Neuron (in vitro differentiated cells): ENCODE results near the gene NOC2L.
"Not testable (repeated sequence)": the region's sequence is repeated elsewhere in the genome, so short reads cannot be mapped to it uniquely, and the experiment has no call there.

Experiments used
- H2AFZ ChIP-seq: one replicate; pipeline ENCODE4 v1.6.1; 2013; ENCODE audit warnings: low read depth, mild to moderate bottlenecking, inconsistent platforms, low read length, moderate library complexity
- H3K27me3 ChIP-seq: one replicate; pipeline ENCODE4 v1.6.1; 2013; ENCODE audit warnings: low read length; ENCODE audit not compliant: insufficient read depth
- H3K36me3 ChIP-seq: one replicate; pipeline ENCODE4 v1.6.1; 2013; ENCODE audit warnings: low read length; ENCODE audit not compliant: insufficient read depth
- H3K4me1 ChIP-seq: one replicate; pipeline ENCODE4 v1.6.1; 2013; ENCODE audit warnings: low read length; ENCODE audit not compliant: insufficient read depth
- H3K4me3 ChIP-seq: 2 replicates; pipeline ENCODE4 v1.5.1; 2013; ENCODE audit warnings: mild to moderate bottlenecking, low read length, moderate library complexity
- H3K9me3 ChIP-seq: one replicate; pipeline ENCODE4 v1.6.1; 2013; ENCODE audit warnings: low read length

Gene NOC2L

GRCh38 chr1:907611-908451, 51.2 kb downstream of the NOC2L start:
- H3K9me3 ChIP-seq: no peaks in the 10 kb centered on the region
- no peak overlapping the region for H3K4me3 ChIP-seq
- H3K4me1 ChIP-seq: peaks cover 5% of the 10 kb centered on the region
- H3K36me3 ChIP-seq: no peaks in the 10 kb centered on the region
- H2AFZ ChIP-seq: no peak overlapping the region
- no peaks in the 10 kb centered on the region for H3K27me3 ChIP-seq

GRCh38 chr1:906600-907420, 52.2 kb downstream of the NOC2L start:
- no peak overlapping the region for H3K4me3 ChIP-seq
- H3K27me3 ChIP-seq: peaks cover 3% of the 10 kb centered on the region
- H3K9me3 ChIP-seq: no peaks in the 10 kb centered on the region
- H2AFZ ChIP-seq: no peak overlapping the region
- peaks cover 5% of the 10 kb centered on the region for H3K4me1 ChIP-seq
- no peaks in the 10 kb centered on the region for H3K36me3 ChIP-seq

- Histone ChIP-seq H3K4me3 (no peak overlapping the region), H3K27me3 (peaks cover 6% of the 10 kb centered on the region), H3K36me3 (no peaks in the 10 kb centered on the region), H3K9me3 (no peaks in the 10 kb centered on the region), H2AFZ (no peak overlapping the region), H3K4me1 (peaks cover 5% of the 10 kb centered on the region)
Observed at GRCh38 chr1:905811-906599, 53.1 kb downstream of the NOC2L start.

GRCh38 chr1:905071-905749, 53.8 kb downstream of the NOC2L start:
- no peaks in the 10 kb centered on the region for H3K9me3 ChIP-seq
- peaks cover 5% of the 10 kb centered on the region for H3K4me1 ChIP-seq
- H3K27me3 ChIP-seq: peaks cover 8% of the 10 kb centered on the region
- no peaks in the 10 kb centered on the region for H3K36me3 ChIP-seq
- H3K4me3 ChIP-seq: peak overlapping the region; percentile 51
- H2AFZ ChIP-seq: peak overlapping the region; percentile 22

GRCh38 chr1:904310-904950, 54.6 kb downstream of the NOC2L start:
- Histone ChIP-seq H3K27me3 (peaks cover 12% of the 10 kb centered on the region), H3K36me3 (no peaks in the 10 kb centered on the region), H3K4me1 (peaks cover 5% of the 10 kb centered on the region), H3K9me3 (no peaks in the 10 kb centered on the region), H3K4me3 (peak overlapping the region; percentile 51), H2AFZ (peak overlapping the region; percentile 68)

- Histone ChIP-seq H2AFZ (no peak overlapping the region), H3K4me1 (peaks cover 5% of the 10 kb centered on the region), H3K36me3 (no peaks in the 10 kb centered on the region), H3K27me3 (peaks cover 15% of the 10 kb centered on the region), H3K4me3 (peak overlapping the region; percentile 51), H3K9me3 (no peaks in the 10 kb centered on the region)
Observed at GRCh38 chr1:903721-904271, 55.3 kb downstream of the NOC2L start.

GRCh38 chr1:903305-903704, 55.8 kb downstream of the NOC2L start:
- H2AFZ ChIP-seq: no peak overlapping the region
- H3K4me3 ChIP-seq: no peak overlapping the region
- H3K27me3 ChIP-seq: peaks cover 19% of the 10 kb centered on the region
- peaks cover 5% of the 10 kb centered on the region for H3K4me1 ChIP-seq
- H3K36me3 ChIP-seq: no peaks in the 10 kb centered on the region
- no peaks in the 10 kb centered on the region for H3K9me3 ChIP-seq

- no peaks in the 10 kb centered on the region for H3K9me3 ChIP-seq
- H3K4me1 ChIP-seq: peaks cover 5% of the 10 kb centered on the region
- H3K4me3 ChIP-seq: no peak overlapping the region
- H2AFZ ChIP-seq: no peak overlapping the region
- H3K27me3 ChIP-seq: peaks cover 19% of the 10 kb centered on the region
- H3K36me3 ChIP-seq: no peaks in the 10 kb centered on the region
Observed at GRCh38 chr1:902802-903201, 56.3 kb downstream of the NOC2L start.

- H3K27me3 ChIP-seq: peaks cover 21% of the 10 kb centered on the region
- no peak overlapping the region for H3K4me3 ChIP-seq
- H2AFZ ChIP-seq: no peak overlapping the region
- no peaks in the 10 kb centered on the region for H3K36me3 ChIP-seq
- peaks cover 5% of the 10 kb centered on the region for H3K4me1 ChIP-seq
- no peaks in the 10 kb centered on the region for H3K9me3 ChIP-seq
Observed at GRCh38 chr1:901108-901859, 57.8 kb downstream of the NOC2L start.

GRCh38 chr1:899636-900317, 59.3 kb downstream of the NOC2L start:
- Histone ChIP-seq H3K36me3 (no peaks in the 10 kb centered on the region), H3K4me3 (no peak overlapping the region), H3K9me3 (no peaks in the 10 kb centered on the region), H2AFZ (no peak overlapping the region), H3K27me3 (peaks cover 23% of the 10 kb centered on the region), H3K4me1 (no peaks in the 10 kb centered on the region)

- H3K27me3 ChIP-seq: peaks cover 23% of the 10 kb centered on the region
- not testable (repeated sequence) for H3K9me3 ChIP-seq, H2AFZ ChIP-seq, H3K4me1 ChIP-seq, H3K36me3 ChIP-seq, H3K4me3 ChIP-seq
Observed at GRCh38 chr1:897951-898350, 61.1 kb downstream of the NOC2L start.
